Measurements from ENCODE around the gene CLDN9. TPM values are rescaled to one million over a fixed set of nuclear protein-coding genes. Genes with fewer than 3 reads are reported as not detected.

The CLDN9 gene
- total and polyA plus RNA-seq, 9 of the 15 experiments (the other 6 are each of a cell fraction or from before 2014, with no cell fraction given) = 0.12 to 0.44 (median 0.22) TPM; not detected in 4

DNA sequence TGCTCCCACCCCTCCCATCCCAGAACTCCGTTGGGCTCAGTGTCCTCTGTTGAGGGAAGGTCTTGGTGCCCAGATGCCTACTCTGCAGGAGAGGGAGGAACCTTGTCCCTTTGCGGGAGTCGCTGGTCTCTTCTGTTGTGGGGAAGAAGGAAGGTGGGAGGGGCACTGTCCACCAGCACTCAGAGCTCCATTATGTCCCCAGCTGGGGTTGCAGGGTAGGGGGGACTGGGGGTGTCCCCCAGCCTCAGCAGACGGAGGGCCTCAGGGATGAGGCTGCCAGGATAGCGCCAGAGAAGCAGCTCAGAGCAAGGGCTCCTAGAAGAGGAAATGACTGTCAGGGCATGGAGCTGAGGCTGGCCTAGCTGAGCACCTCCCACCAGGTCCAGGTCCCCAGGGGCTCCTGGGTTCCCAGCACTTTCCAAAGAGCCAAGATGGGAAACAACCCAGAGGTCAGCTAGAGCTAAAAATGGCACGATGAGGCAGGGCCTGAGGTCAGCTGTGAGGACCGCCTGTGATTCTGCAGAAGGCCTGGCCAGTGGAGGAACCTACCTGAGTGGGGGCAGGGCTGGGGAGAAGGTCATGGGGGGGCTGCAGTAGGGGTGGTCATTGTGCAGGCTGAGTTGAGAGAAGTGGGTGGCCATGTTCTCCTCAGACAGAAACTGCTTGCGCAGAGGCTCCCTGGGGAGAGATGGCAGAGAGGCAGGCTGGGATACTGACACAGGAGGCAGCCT, 10.1 kb downstream of the CLDN9 start (continued):
- TF ChIP-seq, protein P1, sequence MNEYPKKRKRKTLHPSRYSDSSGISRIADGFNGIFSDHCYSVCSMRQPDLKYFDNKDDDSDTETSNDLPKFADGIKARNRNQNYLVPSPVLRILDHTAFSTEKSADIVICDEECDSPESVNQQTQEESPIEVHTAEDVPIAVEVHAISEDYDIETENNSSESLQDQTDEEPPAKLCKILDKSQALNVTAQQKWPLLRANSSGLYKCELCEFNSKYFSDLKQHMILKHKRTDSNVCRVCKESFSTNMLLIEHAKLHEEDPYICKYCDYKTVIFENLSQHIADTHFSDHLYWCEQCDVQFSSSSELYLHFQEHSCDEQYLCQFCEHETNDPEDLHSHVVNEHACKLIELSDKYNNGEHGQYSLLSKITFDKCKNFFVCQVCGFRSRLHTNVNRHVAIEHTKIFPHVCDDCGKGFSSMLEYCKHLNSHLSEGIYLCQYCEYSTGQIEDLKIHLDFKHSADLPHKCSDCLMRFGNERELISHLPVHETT (CRISPR knock-in tag; conservative IDR thresholded peaks at IDR 0.05 in 1 of 2, IDR thresholded peaks at IDR 0.05 in 1 of 2) = 0 out of 4 replicates have a peak, but pooled peaks of 1 of the 2 experiments have one; percentile 39
- TF ChIP-seq ZNF436 (CRISPR knock-in tag; IDR thresholded peaks at IDR 0.05) (no peak), YY1 (IDR thresholded peaks at IDR 0.05; ENCODE audit: borderline replicate concordance in 1 of 3, control insufficient read depth in 1 of 3, extremely low read depth in 1 of 3, insufficient read depth in 3 of 3, insufficient read length in 1 of 3, insufficient replicate concordance in 2 of 3, low read depth in 1 of 3, low read length in 2 of 3) (peak in 1 of 3 experiments; percentile 7), RREB1 (CRISPR knock-in tag; IDR thresholded peaks at IDR 0.05) (0 out of 2 replicates have a peak, but pooled peaks have one; percentile 9), SMAD1 (IDR thresholded peaks at IDR 0.05; ENCODE audit: low read depth, low read length, partially characterized antibody) (peak; percentile 1), NCOR1 (IDR thresholded peaks at IDR 0.05) (0 out of 2 replicates have a peak, but pooled peaks have one; percentile 2), KHSRP (IDR thresholded peaks at IDR 0.05) (no peak)
